H1 (cell line): ENCODE measurements around the gene SLC8A3. TPM values are rescaled to one million over a fixed set of nuclear protein-coding genes. Genes with fewer than 3 reads are reported as not detected.

ENCODE experiments used
- CTCF ChIA-PET: fragments of 300-600 bp; sonication (Branson Sonifier 250); formaldehyde crosslinking; loops from one replicate; lab custom pipeline; 2021; ENCODE audit not compliant: partially characterized antibody; lab: Charles Lee
- POLR2A ChIA-PET: fragments of 300-600 bp; sonication (Branson Sonifier 250); formaldehyde crosslinking; loops from one replicate; lab custom pipeline; 2021; ENCODE audit warnings: inconsistent platforms; ENCODE audit not compliant: partially characterized antibody; lab: Charles Lee
- DNase-seq, 2 experiments: peaks; one replicate each; pipeline versions ENCODE4 v3.0.0 to v3.0.0-alpha.2; 2010 to 2022; ENCODE audit warnings: low spot score in 2 of 2, low read depth in 1 of 2, mixed read lengths in 1 of 2
- FAIRE-seq: peaks from 2 replicates; lab custom pipeline; 2011; peaks lifted over from hg19 to GRCh38; lab: Jason Lieb, UNC
- H2AFZ ChIP-seq: 2 replicates; pipeline ENCODE4 v1.8.1; 2012; ENCODE audit warnings: low read length, inconsistent platforms
- H2AK5ac ChIP-seq: 2 replicates; pipeline ENCODE4 v1.6.1; 2013; ENCODE audit warnings: low read depth, low read length
- H2BK120ac ChIP-seq: replicated peaks from 2 replicates; pipeline ENCODE3; 2013; ENCODE audit warnings: low read depth, low read length, inconsistent platforms
- H2BK12ac ChIP-seq: 2 replicates; pipeline ENCODE4 v1.6.1; 2013; ENCODE audit warnings: low read depth, low read length
- H2BK15ac ChIP-seq: 2 replicates; pipeline ENCODE4 v1.6.1; 2013; ENCODE audit warnings: low read length
- H2BK20ac ChIP-seq: 2 replicates; pipeline ENCODE4 v1.6.1; 2013; ENCODE audit warnings: low read length
- H2BK5ac ChIP-seq: 2 replicates; pipeline ENCODE4 v1.6.1; 2013; ENCODE audit warnings: low read depth, low read length
- H3K14ac ChIP-seq: 2 replicates; pipeline ENCODE4 v1.6.1; 2013; ENCODE audit warnings: inconsistent platforms; ENCODE audit not compliant: insufficient read length
- H3K18ac ChIP-seq: 2 replicates; pipeline ENCODE4 v1.6.1; 2013; ENCODE audit warnings: low read length; ENCODE audit errors: extremely low read depth
- H3K23ac ChIP-seq: 2 replicates; pipeline ENCODE4 v1.6.1; 2013; ENCODE audit warnings: inconsistent platforms; ENCODE audit not compliant: insufficient read length
- H3K23me2 ChIP-seq: 2 replicates; pipeline ENCODE4 v1.6.1; 2013; ENCODE audit warnings: low read depth, low read length
- H3K27ac ChIP-seq: 2 replicates; pipeline ENCODE4 v1.6.1; 2011; ENCODE audit warnings: low read depth, low read length, inconsistent platforms
- H3K27me3 ChIP-seq, 4 experiments: replicated peaks in 1 of 4; 1 replicate in 1 of 4; 2 replicates in 3 of 4; pipeline versions ENCODE4 v1.6.1 to v1.8.1; 2011 to 2013; ENCODE audit warnings: low read length in 3 of 4, mild to moderate bottlenecking in 3 of 4, inconsistent platforms in 2 of 4, mixed read lengths in 2 of 4, moderate library complexity in 1 of 4; ENCODE audit not compliant: control insufficient read depth in 3 of 4, insufficient read depth in 3 of 4; ENCODE audit errors: extremely low read depth in 1 of 4
- H3K36me3 ChIP-seq, 4 experiments: 2 replicates each; pipeline versions ENCODE4 v1.6.1 to v1.8.1; 2011 to 2013; ENCODE audit warnings: mild to moderate bottlenecking in 4 of 4, low read length in 3 of 4, moderate library complexity in 2 of 4, control low read depth in 1 of 4, inconsistent platforms in 1 of 4; ENCODE audit not compliant: insufficient read depth in 4 of 4, control insufficient read depth in 2 of 4
- H3K4ac ChIP-seq: replicated peaks from 2 replicates; pipeline ENCODE3; 2013; ENCODE audit warnings: low read length, low read depth, mixed read lengths, inconsistent platforms; ENCODE audit not compliant: insufficient read length
- H3K4me1 ChIP-seq, 4 experiments: replicated peaks in 1 of 4; 1 replicate in 1 of 4; 2 replicates in 3 of 4; pipeline versions ENCODE4 v1.6.1 to v1.8.1; 2011 to 2013; ENCODE audit warnings: low read length in 3 of 4, inconsistent platforms in 2 of 4, mixed read lengths in 1 of 4; ENCODE audit not compliant: insufficient read depth in 4 of 4, control insufficient read depth in 3 of 4
- H3K4me2 ChIP-seq, 2 experiments: 2 replicates each; pipeline versions ENCODE4 v1.6.1 to v1.8.1; 2011 to 2013; ENCODE audit warnings: low read depth in 2 of 2, low read length in 2 of 2, control low read depth in 1 of 2, inconsistent platforms in 1 of 2, mild to moderate bottlenecking in 1 of 2; ENCODE audit not compliant: insufficient read depth in 1 of 2
- H3K4me3 ChIP-seq, 4 experiments: fragments of 200-600, 300-600 bp in 1 of 4; sonication (generic), shearing (Covaris generic), sonication (Bioruptor Twin) in 1 of 4; 2 replicates each; pipeline versions ENCODE4 v1.5.1 to v1.8.1; 2011 to 2016; ENCODE audit warnings: low read length in 4 of 4, low read depth in 3 of 4, control low read depth in 2 of 4, inconsistent platforms in 2 of 4, mild to moderate bottlenecking in 2 of 4, mixed read lengths in 1 of 4, moderate library complexity in 1 of 4; ENCODE audit not compliant: insufficient read depth in 2 of 4; ENCODE audit errors: extremely low read depth in 1 of 4
- H3K56ac ChIP-seq: replicated peaks from 2 replicates; pipeline ENCODE3; 2013; ENCODE audit warnings: low read depth, mild to moderate bottlenecking, mixed read lengths, low read length, inconsistent platforms; ENCODE audit not compliant: insufficient read length
- H3K79me1 ChIP-seq: 2 replicates; pipeline ENCODE4 v1.6.1; 2013; ENCODE audit warnings: low read depth, low read length, control low read depth
- H3K79me2 ChIP-seq, 2 experiments: 2 replicates each; pipeline versions ENCODE4 v1.6.1 to v1.8.1; 2012 to 2013; ENCODE audit warnings: low read length in 2 of 2, mild to moderate bottlenecking in 2 of 2, inconsistent platforms in 1 of 2; ENCODE audit not compliant: insufficient read depth in 2 of 2, control insufficient read depth in 1 of 2
- H3K9ac ChIP-seq, 4 experiments: replicated peaks in 1 of 4; 1 replicate in 1 of 4; 2 replicates in 3 of 4; pipeline versions ENCODE4 v1.6.1 to v1.8.1; 2011 to 2013; ENCODE audit warnings: low read depth in 3 of 4, low read length in 3 of 4, control low read depth in 2 of 4, mild to moderate bottlenecking in 2 of 4, moderate library complexity in 2 of 4, inconsistent platforms in 1 of 4; ENCODE audit errors: extremely low read depth in 1 of 4
- H3K9me3 ChIP-seq, 2 experiments: 2 replicates each; pipeline versions ENCODE4 v1.6.1 to v1.8.1; 2012 to 2013; ENCODE audit warnings: mild to moderate bottlenecking in 2 of 2, moderate library complexity in 2 of 2, control low read depth in 1 of 2, inconsistent platforms in 1 of 2, low read depth in 1 of 2, low read length in 1 of 2, mixed read lengths in 1 of 2; ENCODE audit not compliant: insufficient read depth in 2 of 2
- H4K20me1 ChIP-seq, 2 experiments: replicated peaks in 1 of 2; 2 replicates each; pipeline versions ENCODE3 to v1.8.1; 2011 to 2013; ENCODE audit warnings: inconsistent platforms in 2 of 2, low read length in 2 of 2, mild to moderate bottlenecking in 1 of 2; ENCODE audit not compliant: insufficient read depth in 2 of 2, control insufficient read depth in 1 of 2
- H4K5ac ChIP-seq: 2 replicates; pipeline ENCODE4 v1.6.1; 2013; ENCODE audit warnings: low read length, low read depth, mixed read lengths, inconsistent platforms; ENCODE audit not compliant: insufficient read length
- H4K8ac ChIP-seq: 2 replicates; pipeline ENCODE4 v1.8.0; 2013; ENCODE audit warnings: mild to moderate bottlenecking, moderate library complexity, low read length, inconsistent platforms; ENCODE audit not compliant: insufficient read depth; ENCODE audit errors: extremely low read depth
- H4K91ac ChIP-seq: replicated peaks from 2 replicates; pipeline ENCODE3; 2013; ENCODE audit warnings: low read length, mixed read lengths, inconsistent platforms; ENCODE audit not compliant: insufficient read length
- CREB1 ChIP-seq: IDR thresholded peaks from 2 replicates; pipeline ENCODE4 v1.6.1; 2012; ENCODE audit warnings: inconsistent platforms
- HDAC6 ChIP-seq: IDR thresholded peaks from one replicate; pipeline ENCODE4 v1.7.1; 2012; ENCODE audit warnings: low read depth, mild to moderate bottlenecking, inconsistent platforms, low read length, moderate library complexity
- KDM5A ChIP-seq: fragments of 200-600 bp; IDR thresholded peaks from 2 replicates; pipeline ENCODE4 v1.7.1; 2012; ENCODE audit warnings: mild to moderate bottlenecking, low read length, inconsistent platforms, mixed read lengths
- MAFK ChIP-seq: IDR thresholded peaks from 2 replicates; pipeline ENCODE4 v1.6.1; 2012; ENCODE audit warnings: low read depth, mild to moderate bottlenecking, improper control_type of control experiment, low read length
- RAD21 ChIP-seq, 2 experiments: IDR thresholded peaks in 1 of 2; conservative IDR thresholded peaks in 1 of 2; 2 replicates each; pipeline ENCODE4 v1.6.1; 2011; ENCODE audit warnings: low read depth in 2 of 2, low read length in 2 of 2, improper control_type of control experiment in 1 of 2, inconsistent platforms in 1 of 2, mild to moderate bottlenecking in 1 of 2, moderate library complexity in 1 of 2
- TAF1 ChIP-seq: IDR thresholded peaks from 2 replicates; pipeline ENCODE4 v1.6.1; 2011; ENCODE audit warnings: mild to moderate bottlenecking, low read depth, low read length
- YY1 ChIP-seq: IDR thresholded peaks from 2 replicates; pipeline ENCODE4 v1.6.1; 2011; ENCODE audit warnings: low read depth, mild to moderate bottlenecking, low read length
- WGBS, 2 experiments: shearing (Covaris generic) in 1 of 2; methylation state at CpG; one replicate each; pipeline versions ENCODE4 v1.1.6 to v1.1.7; 2013 to 2015; ENCODE audit warnings: low lambda C conversion rate in 2 of 2, mixed read lengths in 2 of 2, inconsistent platforms in 1 of 2, low coverage in 1 of 2, missing lambda C conversion rate in 1 of 2; ENCODE audit not compliant: insufficient replicate concordance in 2 of 2, insufficient coverage in 1 of 2, insufficient read length in 1 of 2; ENCODE audit errors: extremely low coverage in 1 of 2, missing lambda C conversion rate in 1 of 2; 5-methylcytosine and 5-hydroxymethylcytosine counted together
- polyA plus RNA-seq, 7 experiments: library from polyadenylated mRNA; depleted of rRNA in 3 of 7; stranded (reverse) in 5 of 7; unstranded in 2 of 7; fragments of >200 nt in 5 of 7; fragments of 200-250 nt in 2 of 7; gene quantifications; 1 replicate in 5 of 7; 2 replicates in 1 of 7; 4 replicates in 1 of 7; pipeline versions ENCODE4 v1.2.1 to v1.2.3, GENCODE V29; 2011 to 2013; ENCODE audit warnings: missing spikeins in 2 of 7, mixed read lengths in 2 of 7
- total RNA-seq: library from RNA; stranded (reverse); fragmentation: NEBNext Ultra II Directional; extraction: Animal tissue kit (Norgen Biotek cat#: 25700); gene quantifications from 2 replicates; pipeline ENCODE4 v1.2.1, GENCODE V29; 2021
- TF ChIP-seq, protein P1 (sequence below), 3 experiments: IDR thresholded peaks; 1 replicate in 2 of 3; 2 replicates in 1 of 3; pipeline versions ENCODE4 v1.5.1 to v1.6.1; 2011; ENCODE audit warnings: low read length in 3 of 3, mild to moderate bottlenecking in 3 of 3, inconsistent platforms in 2 of 3, low read depth in 1 of 3, moderate library complexity in 1 of 3; ENCODE audit not compliant: insufficient read depth in 1 of 3; ENCODE audit errors: control extremely low read depth in 1 of 3

Gene SLC8A3
- total and polyA plus RNA-seq, 2 of the 8 experiments (the other 6 are each of a cell fraction or from before 2014, with no cell fraction given), result 0.38 to 1.1 TPM

DNA sequence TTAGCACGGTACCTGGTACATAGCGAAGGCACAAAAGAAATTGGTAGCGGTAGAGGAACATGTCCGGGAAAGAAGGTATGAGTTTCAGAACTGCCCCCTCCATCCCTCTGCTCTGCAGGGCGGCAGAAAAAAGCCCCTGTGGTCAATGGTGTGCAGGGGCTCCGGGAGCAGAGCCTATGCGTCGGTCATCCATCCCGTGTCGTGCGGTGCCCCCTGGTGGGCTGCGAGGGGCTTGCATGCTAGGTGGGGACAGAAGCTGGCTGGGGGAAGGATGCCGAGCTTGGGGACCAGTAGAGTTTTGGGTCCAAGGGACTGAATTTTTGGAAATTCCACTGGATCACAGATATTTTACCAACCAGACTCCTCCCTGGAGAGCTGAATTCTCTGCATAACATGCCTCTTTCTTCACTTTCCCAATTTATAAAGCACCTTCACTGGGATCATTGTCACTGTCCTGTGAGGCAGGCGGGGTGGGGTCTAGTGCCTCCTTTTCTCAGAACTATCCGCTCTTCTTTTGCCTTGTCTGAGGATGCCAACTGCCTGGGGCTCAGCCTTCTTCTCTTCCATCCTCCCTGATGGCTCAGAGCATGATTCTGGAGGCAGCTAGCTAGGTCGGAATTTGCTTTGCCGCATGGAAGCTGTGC, 160.8 kb downstream of the SLC8A3 start:
- Histone ChIP-seq H3K56ac (no peak overlapping the region), H2BK120ac (no peak overlapping the region), H3K27ac (no peak overlapping the region), H2AFZ (no peak overlapping the region), H3K4ac (no peak overlapping the region), H3K4me1 (peaks cover 2 to 9% (median 6%) of the 10 kb centered on the region in 4 experiments), H3K79me1 (no peaks in the 10 kb centered on the region), H3K23ac (no peak overlapping the region), H3K79me2 (no peaks in the 10 kb centered on the region), H3K14ac (no peak overlapping the region), H2AK5ac (no peak overlapping the region), H4K20me1 (no peaks in the 10 kb centered on the region), H3K23me2 (peaks cover 2% of the 10 kb centered on the region; the same call in 1 of the 2 replicates), H3K4me2 (no peak overlapping the region), H2BK5ac (no peak overlapping the region), H3K18ac (no peak overlapping the region), H3K27me3 (no peaks in the 10 kb centered on the region; a peak in 1 of 7 replicates), H4K8ac (no peak overlapping the region), H2BK12ac (no peak overlapping the region), H3K9ac (no peak overlapping the region), H4K5ac (no peak overlapping the region), H3K4me3 (no peak overlapping the region), H4K91ac (no peak overlapping the region), H3K36me3 (no peaks in the 10 kb centered on the region), H3K9me3 (no peaks in the 10 kb centered on the region), H2BK15ac (0 out of 2 replicates have a peak overlapping the region, but pooled peaks have one; percentile 53), H2BK20ac (no peak overlapping the region)
- FAIRE-seq, result no peak
- DNase-seq, result peak; percentile 33 to 99
- ChIA-PET POLR2A (interaction anchor here (1.3 kb wide), 1 partner anchor 220 kb away, joined by 3 read pairs; no protein-coding TSS in a partner anchor), CTCF (interaction anchor here (0.5 to 4.5 kb wide), 92 partner anchors 8 to 572 kb away, joined by 3 to 132 read pairs (median 4); partner anchors contain the start of genes SLC10A1 and SMOC1)
- WGBS, 2 experiments, result 38% methylated on average over 17 of the region's 17 CpGs; no CpG with 5 or more reads in 1 of the 2 experiments
- TF ChIP-seq, protein P1, sequence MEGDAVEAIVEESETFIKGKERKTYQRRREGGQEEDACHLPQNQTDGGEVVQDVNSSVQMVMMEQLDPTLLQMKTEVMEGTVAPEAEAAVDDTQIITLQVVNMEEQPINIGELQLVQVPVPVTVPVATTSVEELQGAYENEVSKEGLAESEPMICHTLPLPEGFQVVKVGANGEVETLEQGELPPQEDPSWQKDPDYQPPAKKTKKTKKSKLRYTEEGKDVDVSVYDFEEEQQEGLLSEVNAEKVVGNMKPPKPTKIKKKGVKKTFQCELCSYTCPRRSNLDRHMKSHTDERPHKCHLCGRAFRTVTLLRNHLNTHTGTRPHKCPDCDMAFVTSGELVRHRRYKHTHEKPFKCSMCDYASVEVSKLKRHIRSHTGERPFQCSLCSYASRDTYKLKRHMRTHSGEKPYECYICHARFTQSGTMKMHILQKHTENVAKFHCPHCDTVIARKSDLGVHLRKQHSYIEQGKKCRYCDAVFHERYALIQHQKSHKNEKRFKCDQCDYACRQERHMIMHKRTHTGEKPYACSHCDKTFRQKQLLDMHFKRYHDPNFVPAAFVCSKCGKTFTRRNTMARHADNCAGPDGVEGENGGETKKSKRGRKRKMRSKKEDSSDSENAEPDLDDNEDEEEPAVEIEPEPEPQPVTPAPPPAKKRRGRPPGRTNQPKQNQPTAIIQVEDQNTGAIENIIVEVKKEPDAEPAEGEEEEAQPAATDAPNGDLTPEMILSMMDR (IDR thresholded peaks at IDR 0.05; ENCODE audit: control extremely low read depth in 1 of 3, insufficient read depth in 1 of 3, low read depth in 1 of 3, low read length in 3 of 3), result peak; percentile 95 to 98 (median 98)
- peak; percentile 66 for TF ChIP-seq CREB1
- 0 out of 2 replicates have a peak, but pooled peaks have one; percentile 4 for TF ChIP-seq TAF1
- TF ChIP-seq KDM5A, result no peak
- TF ChIP-seq RAD21 (IDR thresholded peaks at IDR 0.05 in 1 of 2, conservative IDR thresholded peaks at IDR 0.05 in 1 of 2; ENCODE audit: low read depth in 2 of 2, low read length in 2 of 2), result peak; percentile 99 to 100
- TF ChIP-seq MAFK, result no peak
- 0 out of 2 replicates have a peak, but pooled peaks have one; percentile 55 for TF ChIP-seq YY1
- TF ChIP-seq HDAC6, result no peak
